HG02623 (cell line): ENCODE data around the gene POGK.
A peak's percentile ranks its signal among the peaks of the same experiment; 100 is the strongest.
"Not testable (repeated sequence)": the region's sequence is repeated elsewhere in the genome, so short reads cannot be mapped to it uniquely, and the experiment has no call there.

Source experiments
- ATAC-seq: cut with Tn5 transposase; IDR thresholded peaks from one replicate; pipeline ENCODE4 v1.9.1; 2021; ENCODE audit warnings: moderate library complexity; ENCODE audit not compliant: unreplicated experiment

The POGK gene

GRCh38 chr1:166838766-166839599 lies at the start of gene POGK:
POGK (plus strand) TSS chr1:166839475; CDS start chr1:166840957, 1,482 bp downstream.
- ATAC-seq: peak; percentile 94

GRCh38 chr1:166796620-166797236 lies 42.5 kb upstream of the POGK start:
- no peak for ATAC-seq

GRCh38 chr1:166808952-166809351 lies 30.3 kb upstream of the POGK start:
- no peak for ATAC-seq

GRCh38 chr1:166811691-166812090 lies 27.6 kb upstream of the POGK start:
- ATAC-seq: no peak

- ATAC-seq: no peak
Measured at GRCh38 chr1:166813508-166814223, 25.6 kb upstream of the POGK start.

- ATAC-seq: no peak
Measured at GRCh38 chr1:166814611-166815010, 24.7 kb upstream of the POGK start.

GRCh38 chr1:166819974-166820373 lies 19.3 kb upstream of the POGK start:
- no peak for ATAC-seq

GRCh38 chr1:166822385-166822784 lies 16.9 kb upstream of the POGK start:
- no peak for ATAC-seq

- no peak for ATAC-seq
Measured at GRCh38 chr1:166827426-166827825, 11.8 kb upstream of the POGK start.

- ATAC-seq: not testable (repeated sequence)
Measured at GRCh38 chr1:166829762-166830161, 9.5 kb upstream of the POGK start.

- ATAC-seq: no peak
Measured at GRCh38 chr1:166836733-166837132, 2.5 kb upstream of the POGK start.

- peak; percentile 29 for ATAC-seq
Measured at GRCh38 chr1:166839600-166840308, 479 bp downstream of the POGK start.

GRCh38 chr1:166840309-166841274 lies 1.3 kb downstream of the POGK start:
- no peak for ATAC-seq

GRCh38 chr1:166843322-166843721 lies 4.0 kb downstream of the POGK start:
- ATAC-seq: no peak

GRCh38 chr1:166843769-166844596 lies 4.7 kb downstream of the POGK start:
- ATAC-seq: no peak

GRCh38 chr1:166844791-166845190 lies 5.5 kb downstream of the POGK start:
- ATAC-seq: no peak

- ATAC-seq: no peak
Measured at GRCh38 chr1:166848193-166848592, 8.9 kb downstream of the POGK start.

- ATAC-seq: no peak
Measured at GRCh38 chr1:166849135-166849534, 9.9 kb downstream of the POGK start.

- ATAC-seq: no peak
Measured at GRCh38 chr1:166852918-166853317, 13.6 kb downstream of the POGK start.
